Sigmoid colon (tissue), 7 donors: ENCODE data around the gene PGPEP1. TPM values are rescaled to one million over a fixed set of nuclear protein-coding genes. Genes with fewer than 3 reads are reported as not detected.
A peak's percentile ranks its signal among the peaks of the same experiment; 100 is the strongest.

Source experiments
- DNase-seq: peaks from one replicate; pipeline ENCODE4 v3.0.0-alpha.2; 2019
- H3K27ac ChIP-seq, 4 donors: fragments of 200-600 bp; sonication (generic); one replicate each; pipeline ENCODE4 v1.5.1; 2016 to 2019; ENCODE audit warnings: mild to moderate bottlenecking in 1 of 4
- H3K27me3 ChIP-seq, 3 donors: fragments of 200-600 bp; sonication (generic); one replicate each; pipeline ENCODE4 v1.5.1; 2019; ENCODE audit warnings: mild to moderate bottlenecking in 1 of 3
- H3K36me3 ChIP-seq, 4 donors: fragments of 200-600 bp; sonication (generic); one replicate each; pipeline ENCODE4 v1.5.1; 2016 to 2019
- H3K4me1 ChIP-seq, 4 donors: fragments of 200-600 bp; sonication (generic); one replicate each; pipeline ENCODE4 v1.5.1; 2017 to 2019
- H3K4me3 ChIP-seq, 4 donors: fragments of 200-600 bp; sonication (generic); one replicate each; pipeline ENCODE4 v1.5.1; 2017 to 2019; ENCODE audit warnings: mild to moderate bottlenecking in 2 of 4, moderate library complexity in 1 of 4
- H3K9me3 ChIP-seq, 4 donors: fragments of 200-600 bp in 3 of 4; sonication (generic) in 3 of 4; one replicate each; pipeline versions ENCODE4 v1.5.1 to v1.6.1; 2013 to 2019
- EP300 ChIP-seq, 4 donors: sonication (generic); formaldehyde crosslinking; IDR thresholded peaks; one replicate each; pipeline ENCODE4 v1.6.1; 2017; ENCODE audit warnings: antibody characterized with exemption in 4 of 4
- POLR2A ChIP-seq, 2 donors: fragments of 450-650 bp; IDR thresholded peaks; one replicate each; pipeline ENCODE4 v1.6.1; 2016; ENCODE audit warnings: antibody characterized with exemption in 2 of 2, mild to moderate bottlenecking in 2 of 2, moderate library complexity in 2 of 2
- POLR2AphosphoS5 ChIP-seq, 4 donors: sonication (generic); formaldehyde crosslinking; IDR thresholded peaks; one replicate each; pipeline ENCODE4 v1.6.1; 2017; ENCODE audit warnings: antibody characterized with exemption in 4 of 4
- WGBS, 2 donors: extraction: QIAGEN DNeasy Blood & Tissue Kit; methylation state at CpG; one replicate each; pipeline ENCODE4 v1.1.7; 2013; 5-methylcytosine and 5-hydroxymethylcytosine counted together
- intact Hi-C: fragments of 100-400 bp; cut with DNase I; formaldehyde crosslinking; loops from one replicate; pipeline ENCODE4 v1.15.1; 2023
- polyA plus RNA-seq, 3 donors: library from polyadenylated mRNA; stranded (reverse); fragments of 200-250 nt; gene quantifications; one replicate each; pipeline ENCODE4 v1.2.3, GENCODE V29; 2013
- total RNA-seq, 4 donors: library from RNA; depleted of rRNA; stranded (reverse); fragments of >200 nt; gene quantifications; one replicate each; pipeline ENCODE4 v1.1.0, GENCODE V29; 2016
- TF ChIP-seq, protein P1 (sequence below), 4 experiments: fragments of 450-650 bp in 3 of 4; fragments of 200-600 bp in 1 of 4; IDR thresholded peaks; one replicate each; pipeline ENCODE4 v1.5.1; 2016 to 2019; ENCODE audit warnings: antibody characterized with exemption in 4 of 4, mild to moderate bottlenecking in 3 of 4, moderate library complexity in 2 of 4
- donor health status: healthy with polysubstance abuse.
- donor health status: Bipolar disorder and iron deficiency.
- donor health status: healthy.

PGPEP1 gene
- total and polyA plus RNA-seq, 7 donors: 14.4 to 36.9 (median 16.9) TPM

DNA sequence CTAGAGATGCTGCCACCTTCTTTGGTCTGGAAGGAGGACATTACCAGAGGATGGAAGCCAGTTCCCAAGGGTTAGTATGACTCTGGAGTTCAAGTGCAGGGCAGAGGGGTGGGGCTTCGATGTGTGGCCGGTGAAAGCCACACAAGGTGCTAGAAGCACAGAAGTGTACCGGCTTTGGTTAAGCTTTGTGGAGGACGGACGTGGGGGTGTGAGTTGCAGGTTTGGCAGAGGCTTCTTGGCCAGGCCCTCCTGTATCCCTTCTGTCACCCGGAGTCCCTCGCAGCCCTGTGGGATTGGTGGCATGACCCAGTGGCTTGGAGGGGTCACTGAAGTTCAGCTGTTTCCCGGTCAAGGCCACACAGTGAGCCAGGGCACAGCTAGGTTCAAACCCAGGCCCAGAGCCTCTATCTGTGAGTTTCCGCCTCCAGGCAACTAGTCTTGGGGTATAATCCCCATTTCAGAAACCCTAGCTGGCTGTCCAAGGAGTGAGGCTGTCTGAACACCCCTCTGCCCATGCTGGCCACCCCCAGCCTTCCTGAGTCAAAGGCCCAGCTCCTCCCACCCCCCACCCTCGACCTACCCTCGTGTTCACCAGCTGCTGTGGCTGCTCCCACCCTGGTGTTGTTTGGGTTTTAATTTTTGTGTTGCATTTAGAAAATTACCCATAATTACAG, 74.2 kb downstream of the PGPEP1 start:
- H3K27me3 ChIP-seq: peaks cover 0 to 29% (median 3%) of the 10 kb centered on the region in 3 donors
- H3K9me3 ChIP-seq: no peaks in the 10 kb centered on the region
- DNase-seq: no peak
- peaks cover 0 to 50% (median 48%) of the 10 kb centered on the region in 4 donors for H3K4me1 ChIP-seq
- no peaks in the 10 kb centered on the region for H3K36me3 ChIP-seq
- TF ChIP-seq POLR2A (IDR thresholded peaks at IDR 0.05): no peak
- TF ChIP-seq, protein P1, sequence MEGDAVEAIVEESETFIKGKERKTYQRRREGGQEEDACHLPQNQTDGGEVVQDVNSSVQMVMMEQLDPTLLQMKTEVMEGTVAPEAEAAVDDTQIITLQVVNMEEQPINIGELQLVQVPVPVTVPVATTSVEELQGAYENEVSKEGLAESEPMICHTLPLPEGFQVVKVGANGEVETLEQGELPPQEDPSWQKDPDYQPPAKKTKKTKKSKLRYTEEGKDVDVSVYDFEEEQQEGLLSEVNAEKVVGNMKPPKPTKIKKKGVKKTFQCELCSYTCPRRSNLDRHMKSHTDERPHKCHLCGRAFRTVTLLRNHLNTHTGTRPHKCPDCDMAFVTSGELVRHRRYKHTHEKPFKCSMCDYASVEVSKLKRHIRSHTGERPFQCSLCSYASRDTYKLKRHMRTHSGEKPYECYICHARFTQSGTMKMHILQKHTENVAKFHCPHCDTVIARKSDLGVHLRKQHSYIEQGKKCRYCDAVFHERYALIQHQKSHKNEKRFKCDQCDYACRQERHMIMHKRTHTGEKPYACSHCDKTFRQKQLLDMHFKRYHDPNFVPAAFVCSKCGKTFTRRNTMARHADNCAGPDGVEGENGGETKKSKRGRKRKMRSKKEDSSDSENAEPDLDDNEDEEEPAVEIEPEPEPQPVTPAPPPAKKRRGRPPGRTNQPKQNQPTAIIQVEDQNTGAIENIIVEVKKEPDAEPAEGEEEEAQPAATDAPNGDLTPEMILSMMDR (IDR thresholded peaks at IDR 0.05): no peak
- no peak for TF ChIP-seq POLR2AphosphoS5 (IDR thresholded peaks at IDR 0.05)
- TF ChIP-seq EP300 (IDR thresholded peaks at IDR 0.05): no peak
- H3K4me3 ChIP-seq: peak overlapping the region in 3 of 4 donors; percentile 21 to 31 (median 26)
- peak overlapping the region; percentile 82 to 88 (median 86) for H3K27ac ChIP-seq
- WGBS, 2 donors: 29 to 46% methylated on average over 11 of the region's 11 CpGs
- intact Hi-C loops: loop anchor here (5.0 to 10.0 kb wide), 4 partner anchors 72 to 300 kb away; partner anchors contain the start of genes JUND and PGPEP1

GRCh38 chr19:18415178-18415867, 74.9 kb downstream of the PGPEP1 start:
- H3K9me3 ChIP-seq: no peaks in the 10 kb centered on the region
- intact Hi-C loops: loop anchor here (5.0 to 10.0 kb wide), 2 partner anchors 133 to 301 kb away; partner anchors contain the start of gene JUND
- peak overlapping the region in 3 of 4 donors; percentile 21 to 31 (median 26) for H3K4me3 ChIP-seq
- peak overlapping the region; percentile 82 to 88 (median 86) for H3K27ac ChIP-seq
- no peaks in the 10 kb centered on the region for H3K36me3 ChIP-seq
- H3K27me3 ChIP-seq: peaks cover 0 to 29% (median 3%) of the 10 kb centered on the region in 3 donors
- H3K4me1 ChIP-seq: peaks cover 0 to 57% (median 55%) of the 10 kb centered on the region in 4 donors
- peak; percentile 92 for DNase-seq
- WGBS, 2 donors: 24 to 61% methylated on average over 25 of the region's 25 CpGs
- TF ChIP-seq, protein P1 (IDR thresholded peaks at IDR 0.05): no peak
- TF ChIP-seq POLR2AphosphoS5 (IDR thresholded peaks at IDR 0.05) (peak; percentile 35 to 84 (median 80)), POLR2A (IDR thresholded peaks at IDR 0.05) (peak in 1 of 2 donors; percentile 9)

GRCh38 chr19:18416778-18417249, 76.4 kb downstream of the PGPEP1 start:
- peaks cover 0 to 68% (median 62%) of the 10 kb centered on the region in 4 donors for H3K4me1 ChIP-seq
- 1% methylated on average over 44 of the region's 44 CpGs for WGBS, 2 donors
- TF ChIP-seq POLR2A (IDR thresholded peaks at IDR 0.05) (no peak), POLR2AphosphoS5 (IDR thresholded peaks at IDR 0.05) (peak in 3 of 4 donors; percentile 49 to 69 (median 56))

DNA sequence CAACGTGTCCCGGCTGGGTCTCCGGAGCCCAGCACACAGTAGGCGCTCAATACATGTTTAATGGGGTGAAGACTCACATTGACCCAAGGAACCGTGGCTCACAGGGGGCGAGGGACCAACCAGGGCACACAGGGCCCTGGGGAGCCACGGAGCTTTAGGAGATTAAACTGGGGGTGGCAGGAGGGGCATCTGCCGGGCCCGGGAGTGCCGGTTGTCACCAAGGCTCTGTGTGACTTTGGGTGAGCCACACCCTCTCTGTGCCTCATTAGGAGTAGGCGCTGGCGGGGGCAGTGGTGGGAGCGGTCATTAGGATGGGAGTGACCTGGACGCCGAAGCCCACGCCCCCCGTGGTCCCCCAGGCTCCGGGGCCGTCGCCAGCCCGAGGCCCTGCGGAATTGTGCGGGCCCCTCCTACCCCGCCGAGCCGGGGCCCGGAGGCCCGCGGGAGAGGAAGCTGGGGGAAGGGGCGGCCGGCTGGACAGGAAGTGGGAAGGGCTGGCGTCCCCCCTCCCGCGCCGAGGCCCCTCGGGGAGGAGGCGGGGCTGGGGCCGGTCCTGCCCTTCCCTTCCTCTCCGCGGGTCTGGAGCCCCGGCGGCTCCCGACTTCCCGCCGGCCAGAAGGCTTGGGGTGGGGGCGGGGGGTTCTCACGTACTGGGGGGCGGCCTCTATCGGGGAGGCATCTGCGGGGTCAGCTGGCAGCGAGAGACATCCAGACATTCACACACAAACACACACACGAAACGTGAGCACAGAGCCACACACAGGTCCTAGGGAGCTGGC, 77.0 kb downstream of the PGPEP1 start:
- Histone ChIP-seq H3K27ac (peak overlapping the region; percentile 82 to 88 (median 86)), H3K4me1 (peaks cover 0 to 68% (median 62%) of the 10 kb centered on the region in 4 donors), H3K36me3 (no peaks in the 10 kb centered on the region), H3K9me3 (no peaks in the 10 kb centered on the region), H3K27me3 (peaks cover 0 to 29% (median 3%) of the 10 kb centered on the region in 3 donors), H3K4me3 (peak overlapping the region; percentile 6 to 74 (median 38))
- WGBS, 2 donors: 0% methylated on average over 53 of the region's 53 CpGs
- peak; percentile 91 for DNase-seq
- intact Hi-C loops: loop anchor here (5.0 to 10.0 kb wide), 2 partner anchors 135 to 303 kb away; partner anchors contain the start of gene JUND
- peak in 3 of 4 donors; percentile 29 to 53 (median 46) for TF ChIP-seq POLR2AphosphoS5 (IDR thresholded peaks at IDR 0.05)
- TF ChIP-seq EP300 (IDR thresholded peaks at IDR 0.05): no peak
- TF ChIP-seq, protein P1 (IDR thresholded peaks at IDR 0.05): no peak
- TF ChIP-seq POLR2A (IDR thresholded peaks at IDR 0.05): no peak

More at GRCh38 chr19:18416778-18417249, 76.4 kb downstream of the PGPEP1 start:
- Histone ChIP-seq H3K27ac (peak overlapping the region; percentile 82 to 88 (median 86)), H3K36me3 (no peaks in the 10 kb centered on the region), H3K27me3 (peaks cover 0 to 29% (median 3%) of the 10 kb centered on the region in 3 donors), H3K9me3 (no peaks in the 10 kb centered on the region), H3K4me3 (peak overlapping the region; percentile 6 to 74 (median 38))
- intact Hi-C loops: loop anchor here (5.0 to 10.0 kb wide), 2 partner anchors 135 to 302 kb away; partner anchors contain the start of gene JUND
- DNase-seq: peak; percentile 95
